OCI-LY7 (cell line): ENCODE data around the gene RRAGD. TPM values are rescaled to one million over a fixed set of nuclear protein-coding genes. Genes with fewer than 3 reads are reported as not detected.

ENCODE experiments used
- BruUV-seq: library from RNA; stranded (reverse); fragments of 400-500 nt; replicated peaks from 2 replicates; lab custom pipeline; 2021; lab: Mats Ljungman, UMichigan
- CTCF ChIA-PET: fragments of 300-600 bp; sonication (Branson Sonifier 250); formaldehyde crosslinking; loops from one replicate; lab custom pipeline; 2022; ENCODE audit warnings: antibody characterized with exemption; ENCODE audit not compliant: unreplicated experiment; lab: Charles Lee
- POLR2A ChIA-PET: fragments of 300-600 bp; sonication (Branson Sonifier 250); formaldehyde crosslinking; loops from one replicate; lab custom pipeline; 2022; ENCODE audit warnings: antibody characterized with exemption; lab: Charles Lee
- DNase-seq: peaks from one replicate; pipeline ENCODE4 v3.0.0-alpha.2; 2015; ENCODE audit warnings: low spot score
- H2AFZ ChIP-seq: fragments of 200-600 bp; sonication (generic), shearing (Covaris generic); 2 replicates; pipeline ENCODE4 v1.6.1; 2014; ENCODE audit warnings: mild to moderate bottlenecking, antibody characterized with exemption, low read length, moderate library complexity
- H3K27ac ChIP-seq: fragments of 200-600 bp; sonication (generic); 2 replicates; pipeline ENCODE4 v1.5.1; 2014; ENCODE audit warnings: mixed run types, low read depth, mild to moderate bottlenecking, moderate library complexity, low read length, inconsistent platforms; ENCODE audit not compliant: poor library complexity, severe bottlenecking
- H3K36me3 ChIP-seq: fragments of 200-600 bp; sonication (generic); 2 replicates; pipeline ENCODE4 v1.6.1; 2014; ENCODE audit warnings: mild to moderate bottlenecking, antibody characterized with exemption, low read length, moderate library complexity, mixed read lengths; ENCODE audit not compliant: insufficient read depth
- H3K4me1 ChIP-seq: fragments of 200-600 bp; sonication (generic); 2 replicates; pipeline ENCODE4 v1.5.1; 2014; ENCODE audit warnings: mild to moderate bottlenecking, low read length; ENCODE audit not compliant: insufficient read depth, poor library complexity, severe bottlenecking
- H3K4me2 ChIP-seq: fragments of 200-600 bp; sonication (generic); 2 replicates; pipeline ENCODE4 v1.6.1; 2014; ENCODE audit warnings: mild to moderate bottlenecking, low read length
- H3K4me3 ChIP-seq: fragments of 200-600 bp; sonication (generic); 2 replicates; pipeline ENCODE4 v1.5.1; 2014; ENCODE audit warnings: mild to moderate bottlenecking, low read depth, low read length; ENCODE audit not compliant: poor library complexity, severe bottlenecking
- H3K79me2 ChIP-seq: fragments of 200-600 bp; sonication (generic); 2 replicates; pipeline ENCODE4 v1.6.1; 2016; ENCODE audit warnings: low read depth, mild to moderate bottlenecking, low read length, moderate library complexity, mixed read lengths; ENCODE audit not compliant: insufficient read depth
- H3K9me2 ChIP-seq: fragments of 200-600 bp; sonication (generic); 2 replicates; pipeline ENCODE4 v1.6.1; 2016; ENCODE audit warnings: mild to moderate bottlenecking, low read length, mixed read lengths; ENCODE audit not compliant: insufficient read depth
- H3K9me3 ChIP-seq: fragments of 200-600 bp; sonication (generic); 2 replicates; pipeline ENCODE4 v1.6.1; 2014; ENCODE audit warnings: mild to moderate bottlenecking, mixed run types, low read length, mixed read lengths
- H4K20me1 ChIP-seq: fragments of 200-600 bp; sonication (generic); 2 replicates; pipeline ENCODE4 v1.6.1; 2014; ENCODE audit warnings: mild to moderate bottlenecking, antibody characterized with exemption, low read length, moderate library complexity, mixed read lengths; ENCODE audit not compliant: insufficient read depth
- CTCF ChIP-seq: fragments of 200-600 bp; sonication (generic); conservative IDR thresholded peaks from 2 replicates; pipeline ENCODE4 v1.5.1; 2014; ENCODE audit warnings: mild to moderate bottlenecking, antibody characterized with exemption, low read length, moderate library complexity, mixed read lengths
- EZH2phosphoT487 ChIP-seq: fragments of 200-600 bp; sonication (generic); IDR thresholded peaks from 2 replicates; pipeline ENCODE4 v1.6.1; 2018; ENCODE audit warnings: low read depth, borderline replicate concordance, mild to moderate bottlenecking, mixed run types, antibody characterized with exemption, low read length, moderate library complexity, mixed read lengths
- intact Hi-C: fragments of 100-400 bp; cut with micrococcal nuclease; formaldehyde crosslinking; loops from one replicate; pipeline ENCODE4 v1.10.0; 2022; ENCODE audit not compliant: unreplicated experiment
- total RNA-seq, 2 experiments: library from RNA; depleted of rRNA in 1 of 2; stranded (reverse); fragments of >200 nt in 1 of 2; shearing (Covaris generic) in 1 of 2; gene quantifications; 2 replicates each; pipeline ENCODE4 v1.2.3, GENCODE V29; 2014 to 2022

RRAGD gene
- total RNA-seq, 2 experiments from 2014 or later = 6.2 to 17.6 TPM

- ChIA-PET CTCF (interaction anchor here (0.5 kb wide), 1 partner anchor 49 kb away, joined by 3 read pairs; no protein-coding TSS in a partner anchor), POLR2A (interaction anchor here (0.6 to 1.3 kb wide), 2 partner anchors 21 to 129 kb away, joined by 3 to 4 read pairs; no protein-coding TSS in a partner anchor)
- TF ChIP-seq CTCF (no peak), EZH2phosphoT487 (no peak)
- no peaks in the 10 kb centered on the region for H3K9me2 ChIP-seq
- no peaks in the 10 kb centered on the region for H3K36me3 ChIP-seq
- no peaks in the 10 kb centered on the region; the same call in 1 of the 2 replicates for H4K20me1 ChIP-seq
- H3K4me1 ChIP-seq = peaks cover 8% of the 10 kb centered on the region
- BruUV-seq = no TSS peak
- no peak overlapping the region for H3K27ac ChIP-seq
- H3K4me3 ChIP-seq = no peak overlapping the region
- no peak overlapping the region for H3K4me2 ChIP-seq
- H3K9me3 ChIP-seq = no peaks in the 10 kb centered on the region
- H3K79me2 ChIP-seq = no peaks in the 10 kb centered on the region
- no peak overlapping the region for H2AFZ ChIP-seq
- no peak for DNase-seq
- intact Hi-C loops = no loop called here
Measured at GRCh38 chr6:89440200-89440599, 28.1 kb upstream of the RRAGD start.

- ChIA-PET POLR2A (no interaction called here), CTCF (no interaction called here)
- BruUV-seq = no TSS peak
- intact Hi-C loops = loop anchor here (10.0 kb wide), 1 partner anchor 336 kb away; no protein-coding TSS in a partner anchor
- no peaks in the 10 kb centered on the region for H3K79me2 ChIP-seq
- H2AFZ ChIP-seq = no peak overlapping the region
- H3K4me1 ChIP-seq = peaks cover 9% of the 10 kb centered on the region
- DNase-seq = no peak
- no peak overlapping the region for H3K27ac ChIP-seq
- H3K36me3 ChIP-seq = no peaks in the 10 kb centered on the region
- H3K4me3 ChIP-seq = no peak overlapping the region
- no peak overlapping the region for H3K4me2 ChIP-seq
- no peaks in the 10 kb centered on the region for H3K9me3 ChIP-seq
- no peaks in the 10 kb centered on the region for H3K9me2 ChIP-seq
- H4K20me1 ChIP-seq = no peaks in the 10 kb centered on the region; the same call in 1 of the 2 replicates
- TF ChIP-seq CTCF (no peak), EZH2phosphoT487 (no peak)
Measured at GRCh38 chr6:89439014-89439413, 26.9 kb upstream of the RRAGD start.

DNA sequence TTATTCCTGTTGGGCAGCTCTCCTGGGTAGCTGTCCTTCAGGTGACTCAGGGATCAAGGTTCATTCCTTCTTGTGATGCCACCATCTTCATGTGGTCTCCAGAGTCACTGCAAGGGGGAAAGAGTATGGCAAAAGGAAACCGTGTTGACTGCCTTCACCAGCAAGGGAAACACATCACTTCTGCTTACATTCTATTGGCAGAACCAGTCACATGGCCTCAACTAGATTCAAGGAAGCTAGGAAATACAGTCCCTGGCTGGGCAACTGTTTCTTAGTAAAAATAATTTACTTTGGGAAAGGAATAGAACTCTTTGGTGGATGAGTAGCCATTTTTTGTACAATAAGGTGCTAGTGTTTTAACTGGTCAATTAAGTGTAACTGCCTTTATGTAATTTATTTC, 26.2 kb upstream of the RRAGD start:
- Histone ChIP-seq H3K79me2 (no peaks in the 10 kb centered on the region), H3K9me2 (no peaks in the 10 kb centered on the region), H3K36me3 (no peaks in the 10 kb centered on the region), H2AFZ (peak overlapping the region; percentile 51; the same call in 1 of the 2 replicates), H3K27ac (no peak overlapping the region), H3K9me3 (no peaks in the 10 kb centered on the region), H3K4me1 (peaks cover 17% of the 10 kb centered on the region), H3K4me2 (no peak overlapping the region), H4K20me1 (no peaks in the 10 kb centered on the region; the same call in 1 of the 2 replicates), H3K4me3 (no peak overlapping the region)
- no peak for TF ChIP-seq CTCF
- no peak for TF ChIP-seq EZH2phosphoT487
- ChIA-PET CTCF (interaction anchor here (0.9 kb wide), 1 partner anchor 30 kb away, joined by 3 read pairs; no protein-coding TSS in a partner anchor), POLR2A (interaction anchor here (0.6 to 2.0 kb wide), 2 partner anchors 13 to 167 kb away, joined by 4 to 5 read pairs; no protein-coding TSS in a partner anchor)
- no TSS peak for BruUV-seq
- intact Hi-C loops = loop anchor here (10.0 kb wide), 1 partner anchor 337 kb away; no protein-coding TSS in a partner anchor
- no peak for DNase-seq
